Subcutaneous adipose tissue (tissue), 4 donors: ENCODE data around the gene TRIM69. TPM values are rescaled to one million over a fixed set of nuclear protein-coding genes. Genes with fewer than 3 reads are reported as not detected.

Source experiments
- CTCF ChIP-seq: fragments of 450-650 bp; IDR thresholded peaks from one replicate; pipeline ENCODE4 v1.5.1; 2016; ENCODE audit warnings: low read depth, mild to moderate bottlenecking, control low read depth, antibody characterized with exemption, moderate library complexity
- total RNA-seq, 4 donors: library from RNA; depleted of rRNA; stranded (reverse); fragments of >200 nt; gene quantifications; one replicate each; pipeline ENCODE4 v1.1.0, GENCODE V29; 2016

The TRIM69 gene
- total RNA-seq, 4 donors from 2014 or later: 14.2 to 17.3 (median 14.9) TPM

- no peak for TF ChIP-seq CTCF
These were observed 7.5 kb upstream of the TRIM69 start for GRCh38 chr15:44728576-44729407.

GRCh38 chr15:44729408-44730127, 6.8 kb upstream of the TRIM69 start:
- TF ChIP-seq CTCF: no peak

- no peak for TF ChIP-seq CTCF
These were observed 1.4 kb upstream of the TRIM69 start for GRCh38 chr15:44734839-44735481.

- no peak for TF ChIP-seq CTCF
These were observed 697 bp upstream of the TRIM69 start for GRCh38 chr15:44735482-44736180.

GRCh38 chr15:44738340-44738984, 2.1 kb downstream of the TRIM69 start:
- no peak for TF ChIP-seq CTCF

GRCh38 chr15:44753345-44753744, 17.0 kb downstream of the TRIM69 start:
- no peak for TF ChIP-seq CTCF
